Measurements from ENCODE around the gene SLIT1. TPM values are rescaled to one million over a fixed set of nuclear protein-coding genes. Genes with fewer than 3 reads are reported as not detected.

SLIT1 gene
- total RNA-seq, 4 donors from 2014 or later = under 0.01 to 0.78 (median 0.15) TPM

- H3K4me1 ChIP-seq = no peaks in the 10 kb centered on the region
- H3K36me3 ChIP-seq = no peaks in the 10 kb centered on the region
- H3K9me3 ChIP-seq = no peaks in the 10 kb centered on the region
- no peak overlapping the region for H3K27ac ChIP-seq
- TF ChIP-seq CTCF (IDR thresholded peaks at IDR 0.05) (no peak), POLR2A (IDR thresholded peaks at IDR 0.05) (no peak)
- 89 to 94% methylated on average over 9 of the region's 9 CpGs for WGBS, 2 donors
- no peak overlapping the region for H3K4me3 ChIP-seq (replicated peaks in 1 of 3)
- no peak for DNase-seq
- intact Hi-C loops (cut with DNase I) = loop anchor here (5.0 kb wide), 1 partner anchor 139 kb away; no protein-coding TSS in a partner anchor
- no peaks in the 10 kb centered on the region for H3K27me3 ChIP-seq
These were observed 25.5 kb upstream of the SLIT1 start for GRCh38 chr10:97211229-97211628.

- DNase-seq = peak; percentile 64 to 74
- TF ChIP-seq POLR2A (IDR thresholded peaks at IDR 0.05) (no peak), CTCF (IDR thresholded peaks at IDR 0.05) (peak; percentile 82 to 96 (median 90))
- no peak overlapping the region for H3K4me3 ChIP-seq (replicated peaks in 1 of 3)
- no peaks in the 10 kb centered on the region for H3K4me1 ChIP-seq
- intact Hi-C loops (cut with DNase I) = loop anchor here (5.0 kb wide), 1 partner anchor 138 kb away; no protein-coding TSS in a partner anchor
- no peaks in the 10 kb centered on the region for H3K9me3 ChIP-seq
- WGBS, 2 donors = 11 to 15% methylated on average over 8 of the region's 8 CpGs
- no peaks in the 10 kb centered on the region for H3K27me3 ChIP-seq
- no peak overlapping the region for H3K27ac ChIP-seq
- H3K36me3 ChIP-seq = no peaks in the 10 kb centered on the region
These were observed 24.8 kb upstream of the SLIT1 start for GRCh38 chr10:97210543-97210960.

GRCh38 chr10:97207756-97208346 is 22.1 kb upstream of the SLIT1 start:
- no peaks in the 10 kb centered on the region for H3K9me3 ChIP-seq
- TF ChIP-seq CTCF (IDR thresholded peaks at IDR 0.05) = no peak
- TF ChIP-seq POLR2A (IDR thresholded peaks at IDR 0.05) = no peak
- no peak for DNase-seq
- no peak overlapping the region for H3K4me3 ChIP-seq (replicated peaks in 1 of 3)
- intact Hi-C loops (cut with DNase I) = no loop called here
- H3K4me1 ChIP-seq = no peaks in the 10 kb centered on the region
- H3K27ac ChIP-seq = no peak overlapping the region
- H3K36me3 ChIP-seq = no peaks in the 10 kb centered on the region
- WGBS, 2 donors = 49 to 65% methylated on average over 5 to 7 of the region's 7 CpGs
- no peaks in the 10 kb centered on the region for H3K27me3 ChIP-seq

GRCh38 chr10:97207131-97207530 is 21.4 kb upstream of the SLIT1 start:
- Histone ChIP-seq H3K4me1 (no peaks in the 10 kb centered on the region), H3K4me3 (replicated peaks in 1 of 3) (no peak overlapping the region), H3K36me3 (no peaks in the 10 kb centered on the region), H3K9me3 (no peaks in the 10 kb centered on the region), H3K27me3 (no peaks in the 10 kb centered on the region), H3K27ac (no peak overlapping the region)
- intact Hi-C loops (cut with DNase I) = no loop called here
- WGBS, 2 donors = 98 to 100% methylated on average over 2 to 6 of the region's 6 CpGs
- TF ChIP-seq CTCF (IDR thresholded peaks at IDR 0.05) (no peak), POLR2A (IDR thresholded peaks at IDR 0.05) (no peak)
- no peak for DNase-seq

- intact Hi-C loops (cut with DNase I) = no loop called here
- H3K9me3 ChIP-seq = no peaks in the 10 kb centered on the region
- H3K36me3 ChIP-seq = no peaks in the 10 kb centered on the region
- peaks cover 0 to 6% of the 10 kb centered on the region in 2 donors for H3K4me1 ChIP-seq
- H3K4me3 ChIP-seq (replicated peaks in 1 of 3) = no peak overlapping the region
- no peak for DNase-seq
- H3K27me3 ChIP-seq = no peaks in the 10 kb centered on the region
- TF ChIP-seq POLR2A (IDR thresholded peaks at IDR 0.05) (no peak), CTCF (IDR thresholded peaks at IDR 0.05) (no peak)
- no peak overlapping the region for H3K27ac ChIP-seq
- 90 to 96% methylated on average over 10 to 14 of the region's 14 CpGs for WGBS, 2 donors
These were observed 19.3 kb upstream of the SLIT1 start for GRCh38 chr10:97204826-97205679.

Data from thyroid gland (tissue), 4 donors.